CD4-positive, alpha-beta memory T cell (primary cell): ENCODE data around the gene RETN. TPM values are rescaled to one million over a fixed set of nuclear protein-coding genes. Genes with fewer than 3 reads are reported as not detected.
A peak's percentile ranks its signal among the peaks of the same experiment; 100 is the strongest.

Experiments
- CTCF ChIA-PET: fragments of 350-600 bp; sonication (Branson Sonifier 250); formaldehyde crosslinking; loops from one replicate; lab custom pipeline; 2021; ENCODE audit warnings: inconsistent platforms; ENCODE audit not compliant: partially characterized antibody; lab: Charles Lee
- POLR2A ChIA-PET: fragments of 350-600 bp; sonication (Branson Sonifier 250); formaldehyde crosslinking; loops from one replicate; lab custom pipeline; 2021; ENCODE audit not compliant: partially characterized antibody; lab: Charles Lee
- DNase-seq, 5 donors: peaks; one replicate each; pipeline versions ENCODE4 v3.0.0 to v3.0.0-alpha.2; 2020 to 2022; ENCODE audit warnings: mixed read lengths in 1 of 5
- H3K27ac ChIP-seq: one replicate; pipeline ENCODE4 v1.7.0; 2013; ENCODE audit warnings: low read depth, low read length
- H3K27me3 ChIP-seq: 2 replicates; pipeline ENCODE4 v1.7.0; 2013; ENCODE audit warnings: mild to moderate bottlenecking, low read length, moderate library complexity; ENCODE audit not compliant: insufficient read depth
- H3K36me3 ChIP-seq: 2 replicates; pipeline ENCODE4 v1.7.0; 2013; ENCODE audit warnings: mild to moderate bottlenecking, low read length, moderate library complexity; ENCODE audit not compliant: insufficient read depth
- H3K4me1 ChIP-seq: 2 replicates; pipeline ENCODE4 v1.7.0; 2013; ENCODE audit warnings: mild to moderate bottlenecking, low read length, moderate library complexity; ENCODE audit not compliant: insufficient read depth
- H3K4me3 ChIP-seq, 2 donors: one replicate each; pipeline ENCODE4 v1.7.0; 2013; ENCODE audit warnings: low read length in 2 of 2, mild to moderate bottlenecking in 1 of 2
- H3K9me3 ChIP-seq, 2 donors: one replicate each; pipeline ENCODE4 v1.7.0; 2013; ENCODE audit warnings: low read length in 2 of 2, control low read depth in 1 of 2; ENCODE audit not compliant: control insufficient read depth in 1 of 2
- H3K27ac Mint-ChIP-seq, 7 donors: one replicate each; pipeline ENCODE4 v1.8.0; 2020 to 2021; ENCODE audit warnings: mixed read lengths in 7 of 7, mild to moderate bottlenecking in 6 of 7, inconsistent platforms in 3 of 7, moderate library complexity in 3 of 7
- H3K27me3 Mint-ChIP-seq, 2 donors: one replicate each; pipeline ENCODE4 v1.8.0; 2020 to 2021; ENCODE audit warnings: mixed read lengths in 2 of 2
- H3K36me3 Mint-ChIP-seq, 2 donors: one replicate each; pipeline ENCODE4 v1.8.0; 2020 to 2021; ENCODE audit warnings: mixed read lengths in 2 of 2, inconsistent platforms in 1 of 2, mild to moderate bottlenecking in 1 of 2
- H3K4me1 Mint-ChIP-seq, 4 donors: one replicate each; pipeline ENCODE4 v1.8.0; 2020 to 2021; ENCODE audit warnings: mixed read lengths in 4 of 4, mild to moderate bottlenecking in 1 of 4
- H3K4me3 Mint-ChIP-seq, 8 donors: one replicate each; pipeline ENCODE4 v1.8.0; 2020 to 2021; ENCODE audit warnings: mixed read lengths in 8 of 8, mild to moderate bottlenecking in 7 of 8, moderate library complexity in 6 of 8, inconsistent platforms in 3 of 8
- H3K9me3 Mint-ChIP-seq, 8 donors: one replicate each; pipeline ENCODE4 v1.8.0; 2020 to 2021; ENCODE audit warnings: mixed read lengths in 8 of 8, mild to moderate bottlenecking in 5 of 8, inconsistent platforms in 3 of 8, moderate library complexity in 1 of 8
- intact Hi-C: fragments of 100-400 bp; cut with micrococcal nuclease; formaldehyde crosslinking; loops from one replicate; pipeline ENCODE4 v1.15.1; 2023
- polyA plus RNA-seq, 2 donors: library from polyadenylated mRNA; unstranded; fragments of 300-500 nt; fragmentation: Illumina TruSeq; gene quantifications; one replicate each; pipeline ENCODE4 v1.2.3, GENCODE V29; 2021
- total RNA-seq, 2 experiments: library from RNA; stranded (reverse); gene quantifications; one replicate each; pipeline ENCODE4 v1.2.3, GENCODE V29; 2021

RETN gene
- total and polyA plus RNA-seq, 4 experiments from 2014 or later: 0.48 to 0.94 TPM; not detected in 2

DNA sequence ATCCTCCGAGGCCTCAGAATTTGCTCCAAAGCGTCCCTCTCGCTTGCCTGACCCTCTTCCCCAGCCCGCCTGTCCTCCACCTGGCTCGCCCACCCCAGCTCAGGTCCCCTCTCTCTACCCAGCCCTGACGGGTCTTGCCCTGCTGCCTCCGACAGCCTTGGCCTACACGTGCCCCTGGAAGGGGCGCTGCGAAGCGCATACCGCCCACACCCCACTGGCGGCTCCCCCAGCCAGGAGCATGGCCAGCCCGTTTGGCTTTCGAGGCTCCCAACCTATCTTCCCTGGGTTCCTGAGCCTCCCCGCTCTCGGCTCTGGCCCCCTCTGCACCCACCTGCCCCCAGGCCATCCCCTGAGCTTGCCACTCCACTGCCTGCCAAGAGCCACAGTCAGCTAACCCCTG is 44.0 kb upstream of the RETN start:
- CTCF ChIA-PET: no interaction called here
- Mint-ChIP-seq H3K4me1 (peaks cover 13 to 27% (median 23%) of the 10 kb centered on the region in 4 donors), H3K27ac (peak overlapping the region in 1 of 7 donors; percentile 55), H3K4me3 (no peak overlapping the region), H3K36me3 (peaks cover 20 to 51% of the 10 kb centered on the region in 2 donors), H3K9me3 (peaks cover 0 to 6% (median 0%) of the 10 kb centered on the region in 8 donors), H3K27me3 (no peaks in the 10 kb centered on the region)
- H3K27me3 ChIP-seq: no peaks in the 10 kb centered on the region
- no peak overlapping the region for H3K4me3 ChIP-seq
- no peak for DNase-seq
- intact Hi-C loops: loop anchor here (5.0 kb wide), 1 partner anchor 297 kb away; the partner anchor contains the start of gene SNAPC2
- H3K27ac ChIP-seq: no peak overlapping the region
- H3K4me1 ChIP-seq: peaks cover 19% of the 10 kb centered on the region
- H3K36me3 ChIP-seq: peaks cover 51% of the 10 kb centered on the region
- H3K9me3 ChIP-seq: no peaks in the 10 kb centered on the region
- POLR2A ChIA-PET: interaction anchor here (0.6 to 1.6 kb wide), 2 partner anchors 8 to 102 kb away, joined by 3 to 4 read pairs; partner anchors contain the start of genes MCOLN1 and PCP2

DNA sequence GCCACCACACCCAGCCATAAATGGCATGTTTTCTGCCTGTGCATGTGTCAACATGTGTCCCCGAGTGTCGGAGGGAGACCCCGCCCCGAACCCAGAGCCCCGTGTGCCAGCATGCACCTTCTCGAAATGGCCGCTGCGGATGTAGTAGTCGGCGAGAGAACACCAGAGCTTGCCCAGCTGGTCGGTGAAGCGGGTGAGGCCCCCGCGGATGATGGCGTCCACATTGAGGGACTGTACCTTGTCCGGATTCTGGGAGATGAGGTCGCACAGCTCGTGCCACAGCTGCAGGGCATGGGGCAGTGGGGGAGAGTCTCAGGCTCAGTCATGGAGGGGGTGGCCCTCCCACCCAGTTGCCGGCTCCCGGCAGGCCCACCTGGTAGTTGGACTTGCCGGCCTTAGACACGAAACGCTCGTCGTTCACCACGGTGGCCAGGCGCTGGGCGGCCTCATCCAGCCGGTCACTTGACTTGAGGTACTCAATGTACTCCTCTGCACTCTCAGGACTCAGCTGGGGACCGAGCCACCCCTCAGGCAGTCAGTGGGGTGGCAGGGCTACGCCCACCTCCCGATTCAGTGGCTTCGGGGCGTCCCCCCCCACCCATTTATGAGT is 43.0 kb upstream of the RETN start:
- Mint-ChIP-seq H3K4me3 (no peak overlapping the region), H3K4me1 (peaks cover 18 to 38% (median 32%) of the 10 kb centered on the region in 4 donors), H3K9me3 (peaks cover 0 to 7% (median 0%) of the 10 kb centered on the region in 8 donors), H3K27me3 (no peaks in the 10 kb centered on the region), H3K27ac (no peak overlapping the region), H3K36me3 (peaks cover 20 to 41% of the 10 kb centered on the region in 2 donors)
- no peak for DNase-seq
- ChIA-PET CTCF (interaction anchor here (0.7 kb wide), 1 partner anchor 1859 kb away, joined by 3 read pairs; no protein-coding TSS in a partner anchor), POLR2A (no interaction called here)
- no peak overlapping the region for H3K27ac ChIP-seq
- H3K4me1 ChIP-seq: peaks cover 28% of the 10 kb centered on the region
- intact Hi-C loops: loop anchor here (5.0 kb wide), 1 partner anchor 296 kb away; the partner anchor contains the start of gene SNAPC2
- no peaks in the 10 kb centered on the region for H3K9me3 ChIP-seq
- H3K27me3 ChIP-seq: no peaks in the 10 kb centered on the region
- H3K36me3 ChIP-seq: peaks cover 42% of the 10 kb centered on the region
- H3K4me3 ChIP-seq: no peak overlapping the region

DNA sequence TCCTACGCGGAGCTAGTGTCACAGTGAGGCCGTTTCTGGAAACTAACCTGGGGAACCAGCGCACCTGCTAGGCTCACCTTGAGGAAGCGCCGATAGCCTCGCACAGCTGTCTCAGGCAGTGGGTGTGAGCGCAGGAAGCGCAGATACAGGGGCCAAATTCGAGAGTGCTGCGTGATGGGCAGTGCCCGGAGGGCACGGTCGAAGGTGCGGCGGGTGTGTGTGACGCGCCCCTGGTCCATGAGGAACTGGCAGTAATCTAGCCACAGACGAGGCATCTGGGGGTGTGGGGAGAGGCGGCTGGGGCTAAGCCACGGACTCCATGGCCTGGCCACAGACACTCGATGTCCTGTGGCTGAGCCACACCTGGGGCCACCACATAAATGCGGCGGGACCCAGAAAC is 41.7 kb upstream of the RETN start:
- peaks cover 0 to 3% (median 0%) of the 10 kb centered on the region in 8 donors for H3K9me3 Mint-ChIP-seq
- ChIA-PET POLR2A (interaction anchor here (1.6 kb wide), 1 partner anchor 11 kb away, joined by 5 read pairs; no protein-coding TSS in a partner anchor), CTCF (interaction anchor here (2.2 kb wide), 1 partner anchor 54 kb away, joined by 7 read pairs; the partner anchor contains the start of gene TRAPPC5)
- Histone ChIP-seq H3K9me3 (no peaks in the 10 kb centered on the region), H3K27me3 (no peaks in the 10 kb centered on the region), H3K27ac (no peak overlapping the region), H3K4me1 (peaks cover 31% of the 10 kb centered on the region), H3K36me3 (peaks cover 37% of the 10 kb centered on the region), H3K4me3 (no peak overlapping the region)
- intact Hi-C loops: loop anchor here (5.0 kb wide), 1 partner anchor 295 kb away; the partner anchor contains the start of gene SNAPC2
- peak overlapping the region in 3 of 7 donors; percentile 13 to 62 (median 46) for H3K27ac Mint-ChIP-seq
- no peaks in the 10 kb centered on the region for H3K27me3 Mint-ChIP-seq
- H3K36me3 Mint-ChIP-seq: peaks cover 12 to 35% of the 10 kb centered on the region in 2 donors
- peaks cover 17 to 45% (median 33%) of the 10 kb centered on the region in 4 donors for H3K4me1 Mint-ChIP-seq
- DNase-seq: no peak
- peak overlapping the region in 5 of 8 donors; percentile 17 to 96 (median 45) for H3K4me3 Mint-ChIP-seq

DNA sequence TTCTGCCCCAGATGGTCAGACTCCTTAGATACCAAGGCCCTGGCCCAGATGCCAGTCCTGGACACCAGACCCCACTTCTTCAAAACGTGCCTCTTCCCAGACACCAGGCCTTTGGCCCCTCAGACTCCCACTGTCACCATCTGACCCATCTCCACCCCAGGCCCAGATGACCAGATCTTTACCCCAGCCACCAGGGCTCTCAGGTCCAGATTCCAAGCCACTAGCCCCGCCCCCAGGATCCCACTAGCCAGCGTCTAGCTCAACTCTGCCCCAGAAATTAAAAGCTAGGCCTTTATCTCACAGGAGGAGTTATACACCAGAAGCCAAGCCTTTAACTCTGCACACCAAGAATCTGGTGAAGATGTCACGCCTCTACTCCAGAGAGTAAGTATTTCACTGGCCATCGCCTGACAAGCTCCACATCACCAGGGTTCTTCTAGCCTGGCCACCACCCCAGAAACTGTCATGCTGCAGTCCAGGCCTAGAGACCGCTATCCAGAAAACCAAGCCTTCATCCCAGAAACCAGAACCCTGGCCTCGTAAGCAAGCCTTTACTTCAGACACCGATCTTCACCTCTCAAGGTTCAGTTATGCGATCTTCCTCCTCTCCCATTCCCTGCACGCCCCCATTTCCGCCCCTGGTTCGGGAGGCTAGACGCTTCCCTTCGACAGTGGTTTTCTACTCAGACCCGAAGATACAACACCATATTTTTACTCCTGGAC is 40.1 kb upstream of the RETN start:
- Mint-ChIP-seq H3K27me3 (no peaks in the 10 kb centered on the region), H3K4me3 (peak overlapping the region; percentile 95 to 99 (median 96)), H3K4me1 (peaks cover 14 to 41% (median 33%) of the 10 kb centered on the region in 4 donors), H3K36me3 (peaks cover 4 to 30% of the 10 kb centered on the region in 2 donors), H3K27ac (peak overlapping the region; percentile 92 to 100 (median 99)), H3K9me3 (peaks cover 0 to 3% (median 0%) of the 10 kb centered on the region in 8 donors)
- Histone ChIP-seq H3K27ac (peak overlapping the region; percentile 94), H3K4me1 (peaks cover 31% of the 10 kb centered on the region), H3K4me3 (peak overlapping the region; percentile 81 to 96), H3K27me3 (no peaks in the 10 kb centered on the region), H3K9me3 (no peaks in the 10 kb centered on the region), H3K36me3 (peaks cover 26% of the 10 kb centered on the region)
- intact Hi-C loops: loop anchor here (1.0 to 5.0 kb wide), 3 partner anchors 9 to 294 kb away; partner anchors contain the start of genes SNAPC2, STXBP2 and TRAPPC5
- POLR2A ChIA-PET: interaction anchor here (0.7 to 2.8 kb wide), 20 partner anchors 8 to 816 kb away, joined by 3 to 15 read pairs (median 6); partner anchors contain the start of genes ARHGEF18, HNRNPM, MCOLN1 and PNPLA6
- CTCF ChIA-PET: interaction anchor here (0.6 to 2.2 kb wide), 8 partner anchors 9 to 374 kb away, joined by 3 to 7 read pairs (median 4); partner anchors contain the start of gene TRAPPC5
- peak in 1 of 5 donors; percentile 35 for DNase-seq

DNA sequence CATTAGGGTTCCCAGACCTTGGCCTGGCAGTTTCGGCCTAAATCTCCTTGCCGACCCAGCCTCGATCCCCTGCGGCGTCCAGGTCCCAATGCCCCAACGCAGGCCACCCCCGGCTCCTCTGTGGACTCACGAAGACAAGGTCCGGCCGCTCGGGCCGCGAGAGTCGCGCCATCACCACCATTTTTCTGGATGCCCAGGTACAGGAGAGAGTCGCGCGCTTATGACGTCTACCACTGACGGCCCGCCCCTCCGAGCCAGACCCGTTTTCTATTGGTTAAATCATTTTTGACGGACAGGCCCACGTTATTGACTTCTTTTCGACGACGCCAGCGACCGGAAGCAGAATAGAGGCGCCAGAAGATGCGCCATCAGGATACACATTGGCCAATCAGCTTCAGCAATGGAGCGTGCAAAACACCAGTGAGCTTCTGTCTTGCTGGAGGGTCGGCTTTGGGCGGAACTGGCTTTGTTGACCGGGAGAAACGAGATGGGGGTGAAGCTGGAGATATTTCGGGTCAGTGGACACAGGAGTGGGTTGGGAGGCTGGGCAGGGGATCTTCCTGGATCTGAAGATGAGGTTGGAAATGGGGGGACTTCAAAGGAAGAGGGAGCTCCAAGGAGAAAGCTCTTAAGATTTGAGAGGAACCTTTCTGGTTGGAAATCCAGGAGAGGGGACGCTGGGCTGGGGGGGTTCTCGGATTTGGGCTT is 39.3 kb upstream of the RETN start, which contains the start of the genes PET100 and XAB2:
Gene PET100 (plus strand): TSS at position 447 of the 708 bp plus-strand sequence. CDS start 41 bp downstream, at position 488.
Gene XAB2 (minus strand): TSS at position 199 of the 708 bp plus-strand sequence. CDS start 18 bp downstream, at position 181.
- ChIA-PET CTCF (interaction anchor here (0.6 to 1.7 kb wide), 10 partner anchors 8 to 373 kb away, joined by 3 to 6 read pairs (median 3); partner anchors contain the start of gene TRAPPC5), POLR2A (interaction anchor here (0.7 to 2.8 kb wide), 23 partner anchors 9 to 815 kb away, joined by 3 to 15 read pairs (median 6); partner anchors contain the start of genes ARHGEF18, HNRNPM, MCOLN1 and PNPLA6)
- DNase-seq: peak; percentile 93 to 98 (median 96)
- no peaks in the 10 kb centered on the region for H3K27me3 ChIP-seq
- Mint-ChIP-seq H3K4me3 (peak within 1 kb of the TSS; percentile 95 to 99 (median 96)), H3K27ac (peak within 1 kb of the TSS; percentile 92 to 100 (median 99)), H3K27me3 (no peaks in the 10 kb centered on the region), H3K4me1 (peaks cover 16 to 47% (median 34%) of the 10 kb centered on the region in 4 donors), H3K9me3 (peaks cover 0 to 3% (median 0%) of the 10 kb centered on the region in 8 donors), H3K36me3 (peaks cover 4 to 33% of the 10 kb centered on the region in 2 donors)
- peaks cover 26% of the 10 kb centered on the region for H3K36me3 ChIP-seq
- H3K4me1 ChIP-seq: peaks cover 31% of the 10 kb centered on the region
- peak within 1 kb of the TSS; percentile 94 for H3K27ac ChIP-seq
- H3K4me3 ChIP-seq: peak within 1 kb of the TSS; percentile 81 to 96
- intact Hi-C loops: loop anchor here (1.0 to 5.0 kb wide), 3 partner anchors 8 to 293 kb away; partner anchors contain the start of genes SNAPC2, STXBP2 and TRAPPC5
- H3K9me3 ChIP-seq: no peaks in the 10 kb centered on the region

DNA sequence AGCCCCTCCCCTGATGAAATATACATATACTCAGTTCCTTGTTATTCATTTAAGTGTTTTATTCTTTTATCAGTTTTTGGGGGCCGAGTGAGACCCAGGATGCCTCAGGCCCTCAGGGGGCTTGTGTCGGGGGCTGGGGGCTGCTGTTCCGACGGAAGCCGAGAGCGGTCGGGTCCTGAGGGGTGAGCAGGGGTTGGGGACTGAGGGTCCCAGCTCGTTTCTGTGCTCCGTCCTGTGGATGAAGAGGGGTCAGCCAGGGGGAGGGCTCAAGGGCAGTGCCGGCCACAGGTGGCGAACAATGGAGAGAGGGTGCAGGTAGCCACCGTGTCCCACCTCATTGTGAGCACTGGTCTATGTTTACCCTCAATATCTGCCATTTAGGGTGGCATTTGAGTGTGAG is 37.3 kb upstream of the RETN start:
- Mint-ChIP-seq H3K36me3 (peaks cover 4 to 32% of the 10 kb centered on the region in 2 donors), H3K27me3 (no peaks in the 10 kb centered on the region), H3K9me3 (peaks cover 0 to 3% (median 0%) of the 10 kb centered on the region in 8 donors), H3K4me3 (peak overlapping the region in 4 of 8 donors; percentile 21 to 33 (median 26)), H3K4me1 (peaks cover 20 to 61% (median 45%) of the 10 kb centered on the region in 4 donors), H3K27ac (peak overlapping the region in 1 of 7 donors; percentile 44)
- H3K27ac ChIP-seq: no peak overlapping the region
- H3K4me3 ChIP-seq: no peak overlapping the region
- intact Hi-C loops: no loop called here
- ChIA-PET CTCF (no interaction called here), POLR2A (interaction anchor here (1.8 kb wide), 1 partner anchor 7 kb away, joined by 4 read pairs; no protein-coding TSS in a partner anchor)
- no peaks in the 10 kb centered on the region for H3K9me3 ChIP-seq
- H3K27me3 ChIP-seq: no peaks in the 10 kb centered on the region
- DNase-seq: no peak
- peaks cover 13% of the 10 kb centered on the region for H3K36me3 ChIP-seq
- peaks cover 38% of the 10 kb centered on the region for H3K4me1 ChIP-seq
